Common myeloid progenitor, CD34-positive (primary cell): ENCODE results near the gene RCCD1.

Experiments used
- CTCF ChIA-PET: fragments of 350-600 bp; sonication (Branson Sonifier 250); formaldehyde crosslinking; loops from one replicate; lab custom pipeline; 2021; ENCODE audit warnings: antibody characterized with exemption; lab: Charles Lee
- POLR2A ChIA-PET: fragments of 350-600 bp; sonication (Branson Sonifier 250); formaldehyde crosslinking; loops from one replicate; lab custom pipeline; 2021; ENCODE audit warnings: antibody characterized with exemption; lab: Charles Lee
- DNase-seq, 3 donors: peaks; one replicate each; pipeline versions ENCODE4 v3.0.0 to v3.0.0-alpha.2; 2013
- H3K27ac ChIP-seq, 2 experiments: 1 replicate in 1 of 2; 2 replicates in 1 of 2; pipeline ENCODE4 v1.7.0; 2013; ENCODE audit warnings: inconsistent platforms in 2 of 2, low read length in 2 of 2, mild to moderate bottlenecking in 2 of 2, low read depth in 1 of 2, moderate library complexity in 1 of 2; ENCODE audit not compliant: severe bottlenecking in 2 of 2, insufficient read depth in 1 of 2, poor library complexity in 1 of 2
- H3K27me3 ChIP-seq, 5 experiments: replicated peaks in 2 of 5; 1 replicate in 3 of 5; 2 replicates in 2 of 5; pipeline versions ENCODE4 v1.6.1 to v1.7.0; 2013; ENCODE audit warnings: low read length in 4 of 5, mild to moderate bottlenecking in 2 of 5, moderate library complexity in 2 of 5, inconsistent platforms in 1 of 5; ENCODE audit not compliant: insufficient read depth in 5 of 5, control insufficient read depth in 4 of 5
- H3K36me3 ChIP-seq, 4 experiments: 1 replicate in 2 of 4; 2 replicates in 2 of 4; pipeline versions ENCODE4 v1.6.1 to v1.7.0; 2013; ENCODE audit warnings: low read length in 3 of 4, control low read depth in 1 of 4, mild to moderate bottlenecking in 1 of 4; ENCODE audit not compliant: control insufficient read depth in 4 of 4, insufficient read depth in 4 of 4
- H3K4me1 ChIP-seq, 4 experiments: 1 replicate in 3 of 4; 2 replicates in 1 of 4; pipeline versions ENCODE4 v1.6.1 to v1.7.1; 2013; ENCODE audit warnings: low read length in 3 of 4, mild to moderate bottlenecking in 3 of 4, control low read depth in 1 of 4, inconsistent platforms in 1 of 4, moderate library complexity in 1 of 4; ENCODE audit not compliant: control insufficient read depth in 4 of 4, insufficient read depth in 4 of 4; ENCODE audit errors: control extremely low read depth in 1 of 4
- H3K4me3 ChIP-seq, 7 experiments: 1 replicate in 4 of 7; 2 replicates in 3 of 7; pipeline versions ENCODE4 v1.5.1 to v1.7.0; 2013; ENCODE audit warnings: mild to moderate bottlenecking in 7 of 7, low read length in 6 of 7, moderate library complexity in 6 of 7, inconsistent platforms in 2 of 7, low read depth in 2 of 7, control low read depth in 1 of 7; ENCODE audit not compliant: insufficient read depth in 4 of 7, control insufficient read depth in 1 of 7; ENCODE audit errors: extremely low read depth in 1 of 7
- H3K9me3 ChIP-seq, 5 experiments: 1 replicate in 4 of 5; 2 replicates in 1 of 5; pipeline versions ENCODE4 v1.6.1 to v1.7.1; 2013; ENCODE audit warnings: low read length in 4 of 5, mild to moderate bottlenecking in 2 of 5, inconsistent platforms in 1 of 5, low read depth in 1 of 5, moderate library complexity in 1 of 5; ENCODE audit not compliant: control insufficient read depth in 4 of 5, insufficient read depth in 2 of 5; ENCODE audit errors: control extremely low read depth in 1 of 5
- WGBS: methylation state at CpG from one replicate; pipeline ENCODE4 v1.1.5; 2013; ENCODE audit not compliant: insufficient coverage; 5-methylcytosine and 5-hydroxymethylcytosine counted together

Gene RCCD1

DNA sequence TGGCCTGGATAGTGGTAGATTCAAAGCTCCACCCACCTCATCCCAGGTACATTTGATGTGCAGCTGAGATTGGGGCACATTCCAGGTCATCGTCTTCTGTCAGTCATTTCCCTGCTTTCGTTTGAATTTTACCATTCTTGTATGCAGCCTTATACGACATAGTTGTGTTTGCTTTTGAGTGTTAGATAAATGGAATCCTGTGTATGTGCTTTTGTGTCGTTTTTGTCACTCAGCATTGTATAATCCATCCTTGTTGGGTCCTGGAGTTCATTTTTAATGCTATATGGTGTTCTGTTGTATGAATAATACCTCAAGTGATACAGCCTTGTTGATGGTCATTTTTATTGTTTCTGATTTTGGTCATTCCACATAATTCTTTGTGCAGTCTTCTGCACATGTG is 7.3 kb downstream of the RCCD1 start:
- Histone ChIP-seq H3K27ac (no peak overlapping the region), H3K36me3 (peaks cover 17 to 72% (median 49%) of the 10 kb centered on the region in 4 experiments), H3K9me3 (no peaks in the 10 kb centered on the region), H3K4me3 (no peak overlapping the region), H3K27me3 (no peaks in the 10 kb centered on the region), H3K4me1 (peaks cover 0 to 6% (median 2%) of the 10 kb centered on the region in 4 experiments)
- no CpG with 5 or more reads among the region's 4 CpGs for WGBS
- ChIA-PET CTCF (interaction anchor here (1.2 to 13.0 kb wide), 5 partner anchors 12 to 71 kb away, joined by 3 to 134 read pairs (median 4); partner anchors contain the start of genes HDDC3 and UNC45A), POLR2A (no interaction called here)
- no peak for DNase-seq

- POLR2A ChIA-PET = interaction anchor here (0.5 to 1.5 kb wide), 2 partner anchors 10 to 23 kb away, joined by 4 to 8 read pairs; no protein-coding TSS in a partner anchor
- WGBS = 96% methylated on average over 4 of the region's 9 CpGs
- no peak for DNase-seq
- peaks cover 20 to 90% (median 63%) of the 10 kb centered on the region in 4 experiments for H3K36me3 ChIP-seq
- no peaks in the 10 kb centered on the region for H3K4me1 ChIP-seq
- no peak overlapping the region for H3K27ac ChIP-seq
- no peaks in the 10 kb centered on the region for H3K9me3 ChIP-seq
- no peak overlapping the region for H3K4me3 ChIP-seq
- H3K27me3 ChIP-seq = no peaks in the 10 kb centered on the region
- CTCF ChIA-PET = interaction anchor here (1.3 to 1.5 kb wide), 3 partner anchors 9 to 31 kb away, joined by 3 to 9 read pairs (median 3); partner anchors contain the start of gene UNC45A
These were observed 11.6 kb downstream of the RCCD1 start for GRCh38 chr15:90966262-90966661.

GRCh38 chr15:90967206-90967605 is 12.5 kb downstream of the RCCD1 start:
- CTCF ChIA-PET = interaction anchor here (1.4 to 4.6 kb wide), 4 partner anchors 8 to 32 kb away, joined by 3 to 19 read pairs (median 6); partner anchors contain the start of gene UNC45A
- H3K9me3 ChIP-seq = no peaks in the 10 kb centered on the region
- no peak for DNase-seq
- peaks cover 15 to 83% (median 56%) of the 10 kb centered on the region in 4 experiments for H3K36me3 ChIP-seq
- no peak overlapping the region for H3K4me3 ChIP-seq
- H3K27me3 ChIP-seq = no peaks in the 10 kb centered on the region
- no peaks in the 10 kb centered on the region for H3K4me1 ChIP-seq
- no peak overlapping the region for H3K27ac ChIP-seq
- POLR2A ChIA-PET = interaction anchor here (1.5 kb wide), 1 partner anchor 11 kb away, joined by 4 read pairs; no protein-coding TSS in a partner anchor
- 100% methylated on average over 3 of the region's 5 CpGs for WGBS

DNA sequence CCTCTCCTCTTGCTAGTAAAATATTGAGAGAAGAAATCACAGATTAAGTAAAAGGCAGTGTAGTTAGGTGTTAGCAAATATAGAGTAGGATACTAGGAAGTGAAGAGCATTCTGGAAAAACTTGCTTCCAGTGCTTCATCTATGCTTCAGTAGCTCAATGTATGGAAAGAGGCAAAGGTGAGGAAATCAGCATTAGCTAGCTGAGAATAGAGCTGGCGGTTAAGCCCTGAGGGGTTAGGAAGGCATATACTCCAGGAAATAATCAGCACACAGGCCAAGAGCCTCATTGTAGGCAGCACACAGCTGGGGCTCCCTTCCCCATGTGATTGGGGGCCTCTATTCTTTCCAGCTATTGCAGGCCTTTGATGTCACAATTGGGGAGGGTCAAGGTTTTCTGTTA is 13.8 kb downstream of the RCCD1 start:
- Histone ChIP-seq H3K27ac (no peak overlapping the region), H3K27me3 (no peaks in the 10 kb centered on the region), H3K4me3 (no peak overlapping the region), H3K9me3 (no peaks in the 10 kb centered on the region), H3K36me3 (peaks cover 15 to 82% (median 60%) of the 10 kb centered on the region in 4 experiments), H3K4me1 (no peaks in the 10 kb centered on the region)
- WGBS = 100% methylated on average over 1 of the region's 1 CpG
- POLR2A ChIA-PET = no interaction called here
- DNase-seq = no peak
- CTCF ChIA-PET = interaction anchor here (1.7 to 4.6 kb wide), 2 partner anchors 9 to 12 kb away, joined by 4 to 19 read pairs; no protein-coding TSS in a partner anchor

DNA sequence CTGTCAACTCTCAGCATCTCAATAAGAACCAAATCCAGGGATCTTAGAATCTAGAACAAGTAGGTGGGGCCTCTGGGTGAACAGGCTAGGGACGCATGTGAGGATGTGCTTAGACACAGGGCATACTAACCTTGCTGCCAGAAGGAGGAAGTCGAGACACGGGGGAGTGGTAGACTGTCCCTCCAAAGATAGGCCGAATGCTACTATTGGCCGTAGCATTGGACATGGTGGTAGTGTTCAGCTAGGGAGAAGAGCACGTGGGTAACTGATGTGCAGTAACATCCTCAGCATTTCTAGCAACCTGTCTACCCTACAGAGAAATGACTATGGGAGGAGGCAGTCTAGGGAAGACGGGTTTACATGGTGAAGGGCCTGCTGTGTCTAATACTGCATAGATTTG is 15.6 kb downstream of the RCCD1 start:
- Histone ChIP-seq H3K4me1 (no peaks in the 10 kb centered on the region), H3K4me3 (no peak overlapping the region), H3K36me3 (peaks cover 16 to 84% (median 67%) of the 10 kb centered on the region in 4 experiments), H3K27ac (no peak overlapping the region), H3K27me3 (no peaks in the 10 kb centered on the region), H3K9me3 (no peaks in the 10 kb centered on the region)
- no peak for DNase-seq
- CTCF ChIA-PET = interaction anchor here (0.5 to 4.6 kb wide), 4 partner anchors 13 to 599 kb away, joined by 3 to 19 read pairs (median 4); partner anchors contain the start of gene UNC45A
- POLR2A ChIA-PET = no interaction called here
- 97% methylated on average over 6 of the region's 7 CpGs for WGBS

DNA sequence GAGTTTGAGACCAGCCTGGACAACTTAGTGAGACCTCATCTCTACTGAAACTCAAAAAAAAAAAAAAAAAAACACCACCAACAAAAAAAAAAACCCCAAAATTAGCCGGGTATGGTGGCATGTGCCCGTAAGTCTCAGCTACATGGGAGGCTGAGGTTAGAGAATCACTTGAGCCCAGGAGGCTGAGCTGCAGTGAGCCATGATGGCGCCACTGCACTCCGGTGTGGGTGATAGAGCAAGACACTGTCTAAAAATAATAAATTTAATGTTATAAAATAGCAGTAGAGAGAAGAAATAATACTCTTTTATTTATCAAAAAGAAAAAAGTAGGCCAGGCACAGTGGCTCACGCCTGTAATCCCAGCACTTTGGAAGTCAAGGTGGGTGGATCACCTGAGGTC is 17.4 kb downstream of the RCCD1 start:
- Histone ChIP-seq H3K27ac (no peak overlapping the region), H3K36me3 (peaks cover 12 to 84% (median 65%) of the 10 kb centered on the region in 4 experiments), H3K4me1 (no peaks in the 10 kb centered on the region), H3K4me3 (no peak overlapping the region), H3K27me3 (no peaks in the 10 kb centered on the region), H3K9me3 (no peaks in the 10 kb centered on the region)
- POLR2A ChIA-PET = interaction anchor here (0.7 kb wide), 1 partner anchor 11 kb away, joined by 3 read pairs; no protein-coding TSS in a partner anchor
- no peak for DNase-seq
- WGBS = no CpG with 5 or more reads among the region's 5 CpGs
- CTCF ChIA-PET = interaction anchor here (0.8 to 1.8 kb wide), 2 partner anchors 14 to 77 kb away, joined by 3 to 5 read pairs; no protein-coding TSS in a partner anchor

GRCh38 chr15:90974216-90974615 is 19.5 kb downstream of the RCCD1 start:
- 98% methylated on average over 19 of the region's 21 CpGs for WGBS
- CTCF ChIA-PET = no interaction called here
- no peaks in the 10 kb centered on the region for H3K27me3 ChIP-seq

More at GRCh38 chr15:90974216-90974615, 19.5 kb downstream of the RCCD1 start:
- H3K9me3 ChIP-seq = no peaks in the 10 kb centered on the region
- no peak for DNase-seq
- H3K4me1 ChIP-seq = no peaks in the 10 kb centered on the region
- no peak overlapping the region for H3K27ac ChIP-seq
- POLR2A ChIA-PET = no interaction called here
- H3K4me3 ChIP-seq = no peak overlapping the region
- peaks cover 15 to 81% (median 59%) of the 10 kb centered on the region in 4 experiments for H3K36me3 ChIP-seq
